ENCODE data around the gene SH3RF3. TPM values are rescaled to one million over a fixed set of nuclear protein-coding genes. Genes with fewer than 3 reads are reported as not detected.

Gene SH3RF3
- total RNA-seq, 2 donors from 2014 or later: 1.5 to 1.8 TPM

DNA sequence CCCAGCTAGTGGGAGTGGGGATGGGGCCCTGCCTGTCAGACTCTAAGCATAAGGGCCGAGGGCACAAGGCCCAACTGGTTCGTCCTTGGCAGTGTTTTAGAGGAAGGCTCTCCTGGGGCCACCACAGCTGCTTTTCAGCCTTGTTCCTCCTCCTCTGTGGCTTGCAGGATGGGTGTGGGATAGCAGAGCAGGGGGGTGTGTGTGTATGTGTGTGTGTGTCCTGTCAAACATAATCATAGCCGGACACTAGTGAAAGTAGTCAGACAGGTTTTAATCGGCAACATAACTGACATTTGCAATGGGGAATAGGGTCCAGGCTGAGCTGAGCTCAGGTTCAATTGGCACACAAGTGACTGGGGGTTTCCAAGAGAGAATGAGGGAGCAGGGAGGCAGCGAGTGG is 370.6 kb downstream of the SH3RF3 start:
- no peak overlapping the region for H3K4me3 Mint-ChIP-seq
- H3K9me3 Mint-ChIP-seq: no peaks in the 10 kb centered on the region
- no peaks in the 10 kb centered on the region for H3K4me1 Mint-ChIP-seq
- no peaks in the 10 kb centered on the region for H3K27me3 ChIP-seq (ENCODE audit: control insufficient read depth, insufficient read depth, low read length, poor library complexity, severe bottlenecking)
- WGBS, 2 experiments (ENCODE audit: insufficient coverage in 1 of 2, insufficient read length in 1 of 2): 89 to 94% methylated on average over 3 to 5 of the region's 5 CpGs
- no peak for DNase-seq
- no peak overlapping the region for H3K27ac Mint-ChIP-seq
- H3K27me3 Mint-ChIP-seq (ENCODE audit: insufficient read depth): no peaks in the 10 kb centered on the region
- TF ChIP-seq, protein P1, sequence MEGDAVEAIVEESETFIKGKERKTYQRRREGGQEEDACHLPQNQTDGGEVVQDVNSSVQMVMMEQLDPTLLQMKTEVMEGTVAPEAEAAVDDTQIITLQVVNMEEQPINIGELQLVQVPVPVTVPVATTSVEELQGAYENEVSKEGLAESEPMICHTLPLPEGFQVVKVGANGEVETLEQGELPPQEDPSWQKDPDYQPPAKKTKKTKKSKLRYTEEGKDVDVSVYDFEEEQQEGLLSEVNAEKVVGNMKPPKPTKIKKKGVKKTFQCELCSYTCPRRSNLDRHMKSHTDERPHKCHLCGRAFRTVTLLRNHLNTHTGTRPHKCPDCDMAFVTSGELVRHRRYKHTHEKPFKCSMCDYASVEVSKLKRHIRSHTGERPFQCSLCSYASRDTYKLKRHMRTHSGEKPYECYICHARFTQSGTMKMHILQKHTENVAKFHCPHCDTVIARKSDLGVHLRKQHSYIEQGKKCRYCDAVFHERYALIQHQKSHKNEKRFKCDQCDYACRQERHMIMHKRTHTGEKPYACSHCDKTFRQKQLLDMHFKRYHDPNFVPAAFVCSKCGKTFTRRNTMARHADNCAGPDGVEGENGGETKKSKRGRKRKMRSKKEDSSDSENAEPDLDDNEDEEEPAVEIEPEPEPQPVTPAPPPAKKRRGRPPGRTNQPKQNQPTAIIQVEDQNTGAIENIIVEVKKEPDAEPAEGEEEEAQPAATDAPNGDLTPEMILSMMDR (conservative IDR thresholded peaks at IDR 0.05): no peak
- no peak overlapping the region for H3K27ac ChIP-seq (ENCODE audit: low read depth, low read length)
- no peaks in the 10 kb centered on the region for H3K36me3 ChIP-seq (ENCODE audit: control insufficient read depth, insufficient read depth, low read length)
- H3K4me1 ChIP-seq (ENCODE audit: control insufficient read depth, insufficient read depth, low read length): no peaks in the 10 kb centered on the region
- H3K9me3 ChIP-seq (ENCODE audit: control insufficient read depth, low read length): peaks cover 4% of the 10 kb centered on the region
- H3K9ac ChIP-seq (ENCODE audit: extremely low read depth, low read length, poor library complexity, severe bottlenecking): no peak overlapping the region
- no peak overlapping the region for H3K4me3 ChIP-seq (ENCODE audit: low read length)
- no peaks in the 10 kb centered on the region for H3K36me3 Mint-ChIP-seq (ENCODE audit: low read depth)

DNA sequence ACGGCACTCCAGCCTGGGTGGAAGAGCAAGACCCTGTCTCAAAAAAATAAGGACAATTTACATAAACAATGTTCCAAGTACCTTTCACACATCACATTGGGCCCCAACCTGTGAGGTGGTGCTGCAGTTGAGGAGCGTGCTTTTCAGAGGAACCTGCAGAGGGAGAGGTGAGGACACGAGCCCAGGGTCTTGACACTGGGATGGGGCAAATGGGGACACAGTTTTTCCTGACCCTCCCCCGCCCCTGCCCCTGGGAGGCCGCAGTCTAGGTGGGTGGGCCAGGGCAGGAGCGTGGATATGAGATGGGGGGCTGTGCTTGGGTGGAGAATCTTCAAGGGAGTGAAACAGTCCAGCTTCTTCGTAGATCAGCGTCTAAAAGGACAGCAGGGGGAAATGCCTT is 371.9 kb downstream of the SH3RF3 start:
- H3K36me3 Mint-ChIP-seq (ENCODE audit: low read depth): no peaks in the 10 kb centered on the region
- no peaks in the 10 kb centered on the region for H3K27me3 Mint-ChIP-seq (ENCODE audit: insufficient read depth)
- Histone ChIP-seq H3K27me3 (ENCODE audit: control insufficient read depth, insufficient read depth, low read length, poor library complexity, severe bottlenecking) (no peaks in the 10 kb centered on the region), H3K4me1 (ENCODE audit: control insufficient read depth, insufficient read depth, low read length) (no peaks in the 10 kb centered on the region), H3K27ac (ENCODE audit: low read depth, low read length) (no peak overlapping the region), H3K36me3 (ENCODE audit: control insufficient read depth, insufficient read depth, low read length) (no peaks in the 10 kb centered on the region), H3K4me3 (ENCODE audit: low read length) (no peak overlapping the region), H3K9me3 (ENCODE audit: control insufficient read depth, low read length) (peaks cover 3% of the 10 kb centered on the region), H3K9ac (ENCODE audit: extremely low read depth, low read length, poor library complexity, severe bottlenecking) (no peak overlapping the region)
- peak; percentile 59 for DNase-seq
- no peak overlapping the region for H3K4me3 Mint-ChIP-seq
- TF ChIP-seq, protein P1 (conservative IDR thresholded peaks at IDR 0.05): no peak
- WGBS, 2 experiments (ENCODE audit: insufficient coverage in 1 of 2, insufficient read length in 1 of 2): 88 to 92% methylated on average over 2 to 7 of the region's 8 CpGs
- no peak overlapping the region for H3K27ac Mint-ChIP-seq
- H3K9me3 Mint-ChIP-seq: no peaks in the 10 kb centered on the region
- peaks cover 2% of the 10 kb centered on the region for H3K4me1 Mint-ChIP-seq

DNA sequence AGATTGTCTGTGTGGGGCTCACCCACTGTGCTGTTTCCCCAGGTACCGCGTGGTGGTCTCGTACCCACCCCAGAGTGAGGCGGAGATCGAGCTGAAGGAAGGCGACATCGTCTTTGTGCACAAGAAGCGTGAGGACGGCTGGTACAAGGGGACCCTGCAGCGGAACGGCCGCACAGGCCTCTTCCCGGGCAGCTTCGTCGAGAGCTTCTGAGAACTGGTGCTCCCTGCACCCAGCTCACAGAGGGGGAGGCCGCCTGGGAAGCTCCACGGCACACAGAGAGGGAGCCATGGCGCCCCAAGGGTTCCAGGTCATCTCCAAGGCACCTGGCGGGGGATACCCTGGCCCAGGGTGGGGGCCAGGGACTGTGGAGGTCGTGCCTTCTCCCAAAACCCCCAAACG is 372.5 kb downstream of the SH3RF3 start:
- H3K4me1 ChIP-seq (ENCODE audit: control insufficient read depth, insufficient read depth, low read length): no peaks in the 10 kb centered on the region
- H3K4me3 ChIP-seq (ENCODE audit: low read length): no peak overlapping the region
- Mint-ChIP-seq H3K4me1 (peaks cover 5% of the 10 kb centered on the region), H3K27me3 (ENCODE audit: insufficient read depth) (no peaks in the 10 kb centered on the region), H3K9me3 (no peaks in the 10 kb centered on the region), H3K27ac (no peak overlapping the region), H3K4me3 (no peak overlapping the region), H3K36me3 (ENCODE audit: low read depth) (no peaks in the 10 kb centered on the region)
- H3K27ac ChIP-seq (ENCODE audit: low read depth, low read length): no peak overlapping the region
- DNase-seq: no peak
- TF ChIP-seq, protein P1 (conservative IDR thresholded peaks at IDR 0.05): no peak
- no peaks in the 10 kb centered on the region for H3K36me3 ChIP-seq (ENCODE audit: control insufficient read depth, insufficient read depth, low read length)
- 93 to 98% methylated on average over 16 to 21 of the region's 21 CpGs for WGBS, 2 experiments (ENCODE audit: insufficient coverage in 1 of 2, insufficient read length in 1 of 2)
- H3K9ac ChIP-seq (ENCODE audit: extremely low read depth, low read length, poor library complexity, severe bottlenecking): no peak overlapping the region
- H3K9me3 ChIP-seq (ENCODE audit: control insufficient read depth, low read length): no peaks in the 10 kb centered on the region
- no peaks in the 10 kb centered on the region for H3K27me3 ChIP-seq (ENCODE audit: control insufficient read depth, insufficient read depth, low read length, poor library complexity, severe bottlenecking)
